ENCODE data around the gene TUBGCP6.

TUBGCP6 gene

DNA sequence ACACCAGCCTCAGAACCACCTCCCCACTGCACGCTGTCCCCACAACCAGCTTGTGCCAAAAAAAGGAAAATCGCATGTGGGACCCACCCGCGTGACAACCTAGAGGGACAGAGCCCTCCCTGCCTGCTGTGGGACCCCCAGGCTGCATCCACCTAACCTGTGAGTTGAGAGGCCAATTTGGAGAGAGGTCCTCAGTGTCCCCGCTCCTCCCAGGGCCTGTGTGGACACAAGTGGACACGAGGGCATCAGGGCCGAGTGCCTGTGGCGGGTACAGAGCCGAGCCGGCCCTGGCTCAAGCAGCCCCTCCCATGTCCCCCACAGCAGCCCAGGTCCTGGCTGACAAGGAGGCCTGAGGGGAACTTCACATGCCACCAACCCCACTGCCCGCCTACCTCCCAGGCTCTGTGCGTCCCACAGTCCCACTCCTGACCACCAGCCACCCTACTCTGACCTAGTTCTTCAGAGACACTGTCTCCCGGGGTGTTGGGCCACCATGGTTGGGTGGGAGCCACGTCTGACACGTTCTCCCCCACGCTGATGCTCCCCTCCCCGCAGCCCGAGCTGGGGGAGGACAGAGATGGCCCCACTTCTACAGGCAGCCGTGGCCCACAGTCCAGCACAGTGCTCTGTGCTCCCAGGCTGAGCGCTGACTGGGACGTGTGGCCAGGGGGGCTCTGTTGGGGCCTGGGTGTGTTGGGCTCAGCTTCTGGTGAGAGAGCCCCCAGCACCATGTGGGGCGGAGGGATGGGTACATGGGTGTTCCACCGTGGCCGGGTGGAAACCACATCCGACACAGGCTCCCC, 24.8 kb downstream of the TUBGCP6 start:
- no peak for TF ChIP-seq ISL1 (CRISPR knock-in tag; IDR thresholded peaks at IDR 0.05)
- no peak for TF ChIP-seq BACH2 (CRISPR knock-in tag; IDR thresholded peaks at IDR 0.05; ENCODE audit: borderline replicate concordance)
- no peak for TF ChIP-seq ZFP3 (CRISPR knock-in tag; IDR thresholded peaks at IDR 0.05)
- TF ChIP-seq, protein P1, sequence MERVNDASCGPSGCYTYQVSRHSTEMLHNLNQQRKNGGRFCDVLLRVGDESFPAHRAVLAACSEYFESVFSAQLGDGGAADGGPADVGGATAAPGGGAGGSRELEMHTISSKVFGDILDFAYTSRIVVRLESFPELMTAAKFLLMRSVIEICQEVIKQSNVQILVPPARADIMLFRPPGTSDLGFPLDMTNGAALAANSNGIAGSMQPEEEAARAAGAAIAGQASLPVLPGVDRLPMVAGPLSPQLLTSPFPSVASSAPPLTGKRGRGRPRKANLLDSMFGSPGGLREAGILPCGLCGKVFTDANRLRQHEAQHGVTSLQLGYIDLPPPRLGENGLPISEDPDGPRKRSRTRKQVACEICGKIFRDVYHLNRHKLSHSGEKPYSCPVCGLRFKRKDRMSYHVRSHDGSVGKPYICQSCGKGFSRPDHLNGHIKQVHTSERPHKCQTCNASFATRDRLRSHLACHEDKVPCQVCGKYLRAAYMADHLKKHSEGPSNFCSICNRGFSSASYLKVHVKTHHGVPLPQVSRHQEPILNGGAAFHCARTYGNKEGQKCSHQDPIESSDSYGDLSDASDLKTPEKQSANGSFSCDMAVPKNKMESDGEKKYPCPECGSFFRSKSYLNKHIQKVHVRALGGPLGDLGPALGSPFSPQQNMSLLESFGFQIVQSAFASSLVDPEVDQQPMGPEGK (CRISPR knock-in tag; IDR thresholded peaks at IDR 0.05; ENCODE audit: borderline replicate concordance), result no peak
- no peak for TF ChIP-seq CSDC2 (CRISPR knock-in tag; IDR thresholded peaks at IDR 0.05)
- no peak for TF ChIP-seq GLIS3 (CRISPR knock-in tag; IDR thresholded peaks at IDR 0.05)
- no peak for TF ChIP-seq ZC3H10 (CRISPR knock-in tag; IDR thresholded peaks at IDR 0.05)
- TF ChIP-seq OSR1 (CRISPR knock-in tag; IDR thresholded peaks at IDR 0.05), result no peak
- no peak for TF ChIP-seq SNAI2 (CRISPR knock-in tag; IDR thresholded peaks at IDR 0.05)
- no peak for TF ChIP-seq ZFP30 (CRISPR knock-in tag; IDR thresholded peaks at IDR 0.05)
- no peak for TF ChIP-seq TOX (CRISPR knock-in tag; IDR thresholded peaks at IDR 0.05; ENCODE audit: borderline replicate concordance)
- TF ChIP-seq ZNF8 (CRISPR knock-in tag; IDR thresholded peaks at IDR 0.05), result no peak
- no peak for TF ChIP-seq TCF4 (CRISPR knock-in tag; IDR thresholded peaks at IDR 0.05; ENCODE audit: borderline replicate concordance)
- no peak for TF ChIP-seq ARNTL (CRISPR knock-in tag; IDR thresholded peaks at IDR 0.05; ENCODE audit: borderline replicate concordance, low read depth)
- no peak for TF ChIP-seq ZNF565 (CRISPR knock-in tag; conservative IDR thresholded peaks at IDR 0.05; ENCODE audit: low read depth)
- no peak for TF ChIP-seq TSHZ2 (CRISPR knock-in tag; IDR thresholded peaks at IDR 0.05)
- no peak for TF ChIP-seq PPARA (CRISPR knock-in tag; IDR thresholded peaks at IDR 0.05; ENCODE audit: borderline replicate concordance)

GRCh38 chr22:50218996-50219727, 25.7 kb downstream of the TUBGCP6 start:
- TF ChIP-seq, protein P2, sequence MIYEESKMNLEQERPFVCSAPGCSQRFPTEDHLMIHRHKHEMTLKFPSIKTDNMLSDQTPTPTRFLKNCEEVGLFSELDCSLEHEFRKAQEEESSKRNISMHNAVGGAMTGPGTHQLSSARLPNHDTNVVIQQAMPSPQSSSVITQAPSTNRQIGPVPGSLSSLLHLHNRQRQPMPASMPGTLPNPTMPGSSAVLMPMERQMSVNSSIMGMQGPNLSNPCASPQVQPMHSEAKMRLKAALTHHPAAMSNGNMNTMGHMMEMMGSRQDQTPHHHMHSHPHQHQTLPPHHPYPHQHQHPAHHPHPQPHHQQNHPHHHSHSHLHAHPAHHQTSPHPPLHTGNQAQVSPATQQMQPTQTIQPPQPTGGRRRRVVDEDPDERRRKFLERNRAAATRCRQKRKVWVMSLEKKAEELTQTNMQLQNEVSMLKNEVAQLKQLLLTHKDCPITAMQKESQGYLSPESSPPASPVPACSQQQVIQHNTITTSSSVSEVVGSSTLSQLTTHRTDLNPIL (CRISPR knock-in tag; IDR thresholded peaks at IDR 0.05; ENCODE audit: low read depth), result no peak
- TF ChIP-seq ESRRG (CRISPR knock-in tag; IDR thresholded peaks at IDR 0.05), result no peak
- no peak for TF ChIP-seq BACH2 (CRISPR knock-in tag; IDR thresholded peaks at IDR 0.05; ENCODE audit: borderline replicate concordance)
- no peak for TF ChIP-seq SNAI2 (CRISPR knock-in tag; IDR thresholded peaks at IDR 0.05)
- no peak for TF ChIP-seq TSHZ2 (CRISPR knock-in tag; IDR thresholded peaks at IDR 0.05)
- no peak for TF ChIP-seq CSRNP3 (CRISPR knock-in tag; IDR thresholded peaks at IDR 0.05)
- TF ChIP-seq, protein P1 (CRISPR knock-in tag; IDR thresholded peaks at IDR 0.05; ENCODE audit: borderline replicate concordance), result no peak
- no peak for TF ChIP-seq ZNF8 (CRISPR knock-in tag; IDR thresholded peaks at IDR 0.05)
- TF ChIP-seq ISL1 (CRISPR knock-in tag; IDR thresholded peaks at IDR 0.05), result no peak
- ATAC-seq, result peak; percentile 66

More for the DNA sequence above, 24.8 kb downstream of the TUBGCP6 start:
- no peak; the same call in 2 of the 3 replicates for ATAC-seq

Measured in SK-N-SH treated with all-trans-retinoic acid at 6 μM for 48 hours (cell line).